Stimulated activated CD8-positive, alpha-beta memory T cell treated with anti-CD3 and anti-CD28 coated beads, Interleukin-12 subunit alpha, Interleukin-12 subunit beta, amount 100 ng/mL, for 24 hours (primary cell): Measurements from ENCODE around the gene COL26A1.
"Not testable (repeated sequence)": the region's sequence is repeated elsewhere in the genome, so short reads cannot be mapped to it uniquely, and the experiment has no call there.

ENCODE experiments used
- DNase-seq: peaks from one replicate; pipeline ENCODE4 v3.0.0-alpha.2; 2020; ENCODE audit errors: extremely low read depth

COL26A1 gene

DNA sequence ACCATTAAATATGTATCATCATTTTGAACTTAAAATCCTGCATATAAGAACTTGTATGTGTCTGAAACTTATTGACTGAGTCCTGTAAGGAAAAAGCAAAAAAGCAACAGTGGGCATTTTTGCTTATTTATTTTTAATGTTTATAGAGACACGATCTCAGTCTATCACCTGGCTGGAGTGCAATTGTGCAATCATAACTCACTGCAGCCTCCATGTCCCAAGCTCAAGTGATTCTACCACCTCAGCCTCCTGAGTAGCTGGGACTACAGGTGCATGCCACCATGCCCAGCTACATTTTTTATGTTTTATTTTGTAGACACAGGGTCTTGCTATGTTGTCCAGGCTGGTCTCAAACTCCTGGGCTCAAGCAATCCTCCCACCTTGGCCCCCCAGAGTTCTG, 234.2 kb downstream of the COL26A1 start:
- no peak for DNase-seq

DNA sequence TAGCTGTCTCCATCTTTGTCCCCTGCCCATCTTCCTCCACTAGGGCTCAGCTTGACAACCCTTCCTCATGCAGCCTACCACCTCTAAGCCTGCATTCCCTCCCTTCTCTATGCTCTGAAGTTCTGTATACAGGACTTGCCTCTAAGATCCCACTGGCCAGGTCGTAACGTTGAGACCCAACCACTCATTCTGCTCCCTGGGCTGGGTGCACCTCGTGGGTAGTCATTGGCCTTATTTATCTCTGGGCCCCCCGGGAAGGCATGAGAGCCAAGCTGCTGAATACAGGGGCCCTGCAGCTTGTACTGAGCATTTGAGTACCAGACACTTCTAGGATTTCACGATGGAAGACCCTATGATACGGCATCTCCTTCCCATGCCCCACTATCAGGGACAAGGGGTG, 235.3 kb downstream of the COL26A1 start:
- DNase-seq: no peak

DNA sequence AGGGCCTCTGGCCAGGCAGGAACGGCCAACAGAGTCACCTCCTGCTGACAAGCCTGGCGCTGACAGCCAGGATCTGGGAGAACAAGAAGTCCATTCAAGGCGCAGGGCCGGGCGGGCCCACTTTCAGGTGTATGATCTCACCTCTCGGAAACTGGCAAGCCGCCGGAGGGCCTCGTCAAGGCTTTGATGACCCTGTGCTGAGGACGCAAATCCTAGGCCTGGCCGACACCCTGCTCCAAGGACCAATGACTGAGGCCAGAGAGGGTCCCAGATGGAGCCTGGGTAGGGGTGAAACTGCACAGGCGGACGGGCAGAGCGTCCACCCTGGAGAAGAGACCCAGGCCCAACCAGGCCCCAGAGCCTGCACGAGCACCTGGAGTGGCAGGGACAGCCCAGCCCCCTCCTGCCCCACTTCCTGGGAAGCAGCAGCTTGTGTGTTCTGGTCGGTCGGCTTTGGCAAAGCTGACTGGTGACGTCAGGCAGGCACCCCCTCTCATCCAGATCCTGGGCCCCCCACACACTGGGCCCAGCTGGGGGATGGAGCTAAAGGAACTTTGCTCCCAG, 235.8 kb downstream of the COL26A1 start:
- DNase-seq: no peak

DNA sequence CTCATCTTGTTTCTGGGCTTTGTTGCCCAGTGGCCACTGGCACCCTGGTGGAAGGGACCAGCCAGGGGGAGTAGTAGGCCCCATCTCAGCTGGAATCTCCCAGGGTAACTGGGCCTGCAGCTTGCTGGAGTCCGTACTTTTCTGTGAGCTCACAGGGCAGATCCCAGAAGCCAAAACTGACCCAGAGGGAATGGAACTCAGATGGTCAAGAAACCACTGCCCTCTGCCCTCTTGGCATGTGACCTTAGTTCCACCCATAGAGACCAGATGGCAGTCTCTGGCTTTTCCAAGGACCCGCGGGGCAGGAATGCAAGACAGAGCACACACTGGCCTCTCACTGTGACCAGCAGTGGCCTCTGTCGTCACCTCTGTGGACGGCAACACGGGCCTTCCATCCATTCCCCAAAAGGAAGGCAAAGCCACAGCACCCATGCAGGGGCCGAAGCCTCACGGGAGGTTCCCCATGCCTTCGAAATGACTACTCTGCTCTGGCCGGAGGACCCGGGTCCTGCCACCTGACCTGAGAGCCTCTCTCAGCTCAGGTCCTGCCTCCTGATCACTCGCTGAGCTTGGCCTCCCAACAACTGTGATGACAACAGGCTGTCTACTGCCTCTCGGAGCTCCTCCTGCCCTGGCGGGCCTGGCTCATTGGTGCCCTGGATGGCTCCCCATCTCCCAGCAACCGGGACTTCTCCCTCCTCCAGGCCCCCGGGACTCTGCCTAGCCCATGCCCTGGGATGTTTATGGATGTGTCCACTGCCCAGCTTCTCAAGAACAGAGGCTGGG, 236.5 kb downstream of the COL26A1 start:
- no peak for DNase-seq

DNA sequence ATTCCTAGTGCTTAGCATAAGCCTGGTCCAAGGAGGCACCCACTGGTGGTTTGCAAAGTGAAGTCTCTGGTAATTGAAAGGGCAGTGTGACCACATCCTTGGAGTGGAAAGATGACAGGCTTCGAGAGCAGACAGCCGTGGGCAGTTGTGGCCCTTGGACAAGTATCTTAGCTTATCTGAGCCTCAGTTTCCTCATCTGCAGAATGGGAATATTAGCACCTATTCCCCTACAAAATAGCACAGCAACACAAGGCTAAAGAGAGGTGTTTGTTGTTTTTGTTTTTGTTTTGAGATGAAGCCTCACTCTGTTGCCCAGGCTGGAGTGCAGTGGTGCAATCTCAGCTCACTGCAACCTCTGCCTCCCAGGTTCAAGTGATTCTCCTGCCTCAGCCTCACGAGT, 237.1 kb downstream of the COL26A1 start:
- DNase-seq: no peak

DNA sequence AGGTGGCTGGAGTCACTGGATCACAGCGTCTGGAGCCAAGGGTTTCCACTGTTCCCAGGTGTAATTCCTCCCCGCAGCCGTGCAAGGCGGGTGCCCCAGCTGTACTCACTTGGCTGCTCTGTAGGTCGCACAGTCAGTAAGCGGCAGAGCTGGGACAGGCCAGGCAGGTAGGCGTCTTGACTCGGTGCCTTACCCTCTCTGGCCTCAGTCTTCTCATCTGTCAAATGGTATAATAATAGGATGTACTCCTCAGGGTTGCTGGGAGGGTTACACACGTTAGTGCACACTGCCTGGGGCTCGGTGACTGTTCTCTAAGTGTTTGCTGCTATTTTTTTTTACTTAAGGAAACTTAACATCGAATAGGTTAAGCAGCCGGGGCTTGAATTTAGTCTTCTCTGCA, 239.4 kb downstream of the COL26A1 start:
- no peak for DNase-seq

DNA sequence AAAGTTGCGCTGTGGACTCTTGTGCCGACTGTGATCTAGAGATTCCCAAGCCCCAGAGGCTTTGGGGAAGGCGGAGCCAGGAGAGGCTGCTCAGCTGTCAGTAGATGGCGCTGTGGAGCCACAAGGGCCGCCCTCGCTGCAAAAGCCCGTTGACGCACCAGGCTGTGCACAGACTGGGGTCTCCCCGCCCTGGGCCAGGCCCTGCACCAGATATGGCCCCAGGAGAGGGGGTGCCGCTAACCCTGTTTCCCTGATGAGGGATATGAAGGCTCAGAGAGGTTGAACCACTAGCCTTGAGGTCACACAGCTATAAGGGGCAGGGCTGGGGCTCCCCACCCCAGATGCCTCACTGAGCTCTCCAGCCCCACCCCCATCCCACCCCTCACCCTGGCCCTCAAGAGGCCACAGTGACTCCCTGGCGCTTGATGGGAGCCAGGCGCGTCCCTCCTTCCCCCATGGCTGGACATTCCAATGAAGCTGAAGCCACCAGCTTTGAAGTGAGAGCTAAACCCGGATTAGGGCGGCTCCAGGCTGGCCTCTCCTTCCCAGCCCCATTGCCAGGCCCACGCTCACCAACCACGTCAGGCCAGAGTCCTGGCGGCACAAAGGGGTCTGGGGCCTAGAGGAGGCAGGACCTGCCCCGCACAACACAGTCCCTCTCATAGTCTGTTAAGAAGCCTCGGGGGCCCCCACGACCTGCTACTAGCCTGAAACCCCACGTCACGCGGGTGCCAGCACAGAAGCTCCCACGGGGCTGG, 240.0 kb downstream of the COL26A1 start:
- peak; percentile 25 for DNase-seq

DNA sequence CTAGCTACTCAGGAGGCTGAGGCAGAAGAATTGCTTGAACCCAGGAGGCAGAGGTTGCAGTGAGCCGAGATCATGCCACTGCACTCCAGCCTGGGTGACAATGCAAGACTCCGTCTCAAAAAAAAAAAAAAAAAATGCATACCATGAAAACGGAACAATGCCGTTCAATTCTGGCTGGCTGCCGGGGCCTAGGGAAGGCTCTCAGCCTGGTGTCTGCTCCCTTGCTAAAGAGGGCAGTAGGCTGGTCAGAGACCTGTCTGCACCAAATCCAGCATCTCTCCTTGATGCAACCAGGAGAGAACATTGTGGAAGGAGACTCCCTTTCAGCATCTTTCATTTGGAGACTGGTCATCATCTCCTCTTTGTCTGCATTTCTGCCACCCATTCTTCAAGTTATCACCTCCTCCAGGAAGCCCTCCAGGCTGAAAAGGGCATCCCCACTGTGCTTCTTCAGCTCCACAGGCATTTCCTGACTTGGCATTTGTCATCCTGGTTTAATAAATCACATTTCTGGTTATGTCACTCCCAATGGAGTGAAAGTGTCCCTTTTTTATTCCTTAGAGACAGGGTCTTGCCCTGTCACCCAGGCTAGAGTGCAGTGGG, 241.8 kb downstream of the COL26A1 start:
- no peak for DNase-seq

DNA sequence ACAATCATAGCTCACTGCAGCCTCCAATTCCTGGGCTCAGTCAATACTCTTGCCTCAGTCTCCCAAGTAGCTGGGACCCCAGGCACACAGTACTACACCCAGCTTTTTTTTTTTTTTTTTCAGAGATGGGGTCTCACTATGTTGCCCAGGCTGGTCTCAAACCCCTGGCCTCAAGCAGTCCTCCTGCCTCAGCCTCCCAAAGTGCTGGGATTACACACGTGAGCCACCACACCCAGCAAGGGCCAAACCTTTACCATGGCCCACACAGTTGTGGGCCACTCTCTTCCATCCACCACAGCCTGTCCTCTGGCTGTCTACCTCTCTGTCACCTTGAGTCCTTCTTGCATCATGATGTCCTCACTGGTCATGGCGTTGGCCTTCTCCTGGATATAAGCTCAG, 242.3 kb downstream of the COL26A1 start:
- DNase-seq: not testable (repeated sequence)

DNA sequence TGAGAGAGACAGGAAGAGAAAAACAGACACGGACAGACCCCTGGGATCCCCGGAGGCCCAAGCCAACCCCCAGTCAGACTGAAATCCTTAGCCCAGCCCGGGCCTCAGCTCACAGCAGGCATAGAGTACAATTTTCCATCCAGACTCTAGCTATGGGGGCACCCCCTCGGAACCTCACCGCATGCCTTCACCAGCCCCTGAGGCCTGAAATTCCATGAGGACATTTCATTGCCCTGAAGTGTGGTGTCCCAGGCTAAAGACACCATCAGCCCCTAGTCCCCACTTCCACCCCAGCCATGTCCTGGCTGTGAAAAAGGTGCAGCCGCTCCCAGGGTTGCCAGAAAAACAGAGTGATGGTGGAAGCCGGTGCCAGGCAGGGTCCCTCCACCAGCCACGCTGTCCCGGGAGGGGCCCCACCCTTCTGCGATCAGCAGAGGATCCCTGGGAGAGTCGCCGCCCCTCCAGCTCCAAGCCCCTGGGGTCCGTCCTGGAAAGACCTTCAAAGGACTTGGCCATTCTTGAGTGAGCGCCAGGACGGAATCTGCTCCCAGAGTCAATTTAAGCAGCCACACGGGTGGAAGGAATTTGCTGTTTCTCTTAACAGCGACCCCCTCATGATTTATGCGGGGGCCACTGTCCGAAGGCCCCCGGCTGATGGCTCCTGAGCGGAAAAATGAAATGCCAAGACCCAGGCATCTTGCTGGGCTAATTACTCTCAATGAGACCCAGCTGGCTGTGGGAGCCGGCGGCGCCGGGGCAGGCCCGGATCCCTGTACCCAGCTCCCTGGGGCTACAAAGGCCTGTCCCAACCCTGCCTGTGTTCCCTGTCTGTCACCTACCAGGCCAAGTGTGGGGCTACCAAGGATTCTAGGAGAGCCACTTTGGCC, 243.2 kb downstream of the COL26A1 start:
- DNase-seq: no peak

DNA sequence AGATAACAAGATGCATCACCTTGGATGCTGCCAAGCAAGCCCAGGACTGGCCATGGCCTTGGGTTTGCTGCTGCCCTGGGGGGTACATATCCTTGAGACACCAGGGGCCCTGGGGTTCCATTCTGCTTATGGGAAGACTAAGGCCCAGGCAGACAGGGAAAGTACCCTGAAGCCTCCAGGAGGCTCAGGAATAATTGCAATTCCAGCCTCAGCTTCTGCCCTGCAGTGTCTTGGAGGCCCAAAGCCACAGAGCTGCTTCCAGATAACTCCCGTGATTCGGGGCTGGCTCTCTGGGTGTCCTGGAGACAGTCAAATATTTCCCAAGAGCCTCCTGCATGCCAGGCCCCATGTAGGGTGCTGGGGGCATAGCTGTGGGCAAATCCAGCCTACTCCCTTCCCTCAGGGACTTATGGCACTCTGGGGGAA, 243.8 kb downstream of the COL26A1 start:
- no peak for DNase-seq
